HepG2 (cell line): ENCODE results near the gene USP7. TPM values are rescaled to one million over a fixed set of nuclear protein-coding genes. Genes with fewer than 3 reads are reported as not detected.
A peak's percentile ranks its signal among the peaks of the same experiment; 100 is the strongest.

Experiments used
- ETV5 ChIP-seq: IDR thresholded peaks from 2 replicates; pipeline ENCODE4 v1.6.1; 2018; ENCODE audit warnings: missing biosample characterization, missing genetic modification reagents, inconsistent platforms, borderline replicate concordance
- GATAD2A ChIP-seq: IDR thresholded peaks from 2 replicates; pipeline ENCODE4 v1.6.1; 2016
- HOXA9 ChIP-seq: sonication (generic); formaldehyde crosslinking; IDR thresholded peaks from 2 replicates; pipeline ENCODE4 v1.8.1; 2022; ENCODE audit warnings: missing genetic modification reagents, mild to moderate bottlenecking, moderate library complexity, borderline replicate concordance
- KLF15 ChIP-seq: sonication (generic); formaldehyde crosslinking; IDR thresholded peaks from 2 replicates; pipeline ENCODE4 v1.8.1; 2023; ENCODE audit warnings: borderline replicate concordance, mild to moderate bottlenecking, inconsistent platforms, missing genetic modification reagents, mixed read lengths
- MAFG ChIP-seq: sonication (generic); formaldehyde crosslinking; IDR thresholded peaks from 2 replicates; pipeline ENCODE4 v1.5.1; 2020; ENCODE audit warnings: mild to moderate bottlenecking, missing genetic modification reagents
- MTA1 ChIP-seq: sonication (generic); formaldehyde crosslinking; IDR thresholded peaks from 2 replicates; pipeline ENCODE4 v1.4.0; 2020; ENCODE audit warnings: missing genetic modification reagents, mild to moderate bottlenecking, borderline replicate concordance
- RFXANK ChIP-seq: IDR thresholded peaks from 2 replicates; pipeline ENCODE4 v1.6.1; 2016
- SP1 ChIP-seq, 2 experiments: fragments of 450-650 bp in 1 of 2; sonication (generic) in 1 of 2; formaldehyde crosslinking in 1 of 2; IDR thresholded peaks; 2 replicates each; pipeline versions ENCODE4 v1.4.0 to v1.6.1; 2016 to 2020; ENCODE audit warnings: missing genetic modification reagents in 1 of 2
- TAF1 ChIP-seq: sonication (generic); formaldehyde crosslinking; IDR thresholded peaks from 2 replicates; pipeline ENCODE4 v1.4.0; 2020; ENCODE audit warnings: missing genetic modification reagents
- ZKSCAN5 ChIP-seq: sonication (generic); formaldehyde crosslinking; IDR thresholded peaks from 2 replicates; pipeline ENCODE4 v1.5.1; 2020; ENCODE audit warnings: mild to moderate bottlenecking, missing genetic modification reagents
- ZNF263 ChIP-seq: sonication (generic); formaldehyde crosslinking; IDR thresholded peaks from 2 replicates; pipeline ENCODE4 v1.4.0; 2020; ENCODE audit warnings: missing genetic modification reagents
- ZNF614 ChIP-seq: IDR thresholded peaks from 2 replicates; pipeline ENCODE4 v1.6.1; 2018; ENCODE audit warnings: missing biosample characterization, missing genetic modification reagents, inconsistent platforms, borderline replicate concordance
- polyA plus RNA-seq, 8 experiments: library from polyadenylated mRNA; depleted of rRNA in 3 of 8; stranded (reverse) in 7 of 8; unstranded in 1 of 8; fragments of >200 nt; fragmentation: Illumina TruSeq in 4 of 8; extraction: Trizol in 4 of 8; gene quantifications; 2 replicates each; pipeline versions ENCODE4 v1.2.1 to v1.2.3, GENCODE V29; 2011 to 2016; ENCODE audit warnings: low read depth in 4 of 8, missing spikeins in 1 of 8, mixed read lengths in 1 of 8; ENCODE audit not compliant: insufficient read depth in 1 of 8
- total RNA-seq, 5 experiments: library from RNA; depleted of rRNA; stranded (reverse); fragments of >200 nt; fragmentation: Illumina TruSeq; extraction: Trizol; gene quantifications; 2 replicates each; pipeline ENCODE4 v1.2.3, GENCODE V29; 2016; ENCODE audit warnings: low read depth in 1 of 5
- TF ChIP-seq, protein P1 (sequence below): sonication (generic); formaldehyde crosslinking; IDR thresholded peaks from 2 replicates; pipeline ENCODE4 v1.4.0; 2020; ENCODE audit warnings: missing genetic modification reagents
- TF ChIP-seq, protein P2 (sequence below): sonication (generic); formaldehyde crosslinking; IDR thresholded peaks from 2 replicates; pipeline ENCODE4 v1.4.0; 2020; ENCODE audit warnings: missing genetic modification reagents
- TF ChIP-seq, protein P3 (sequence below): sonication (generic); formaldehyde crosslinking; IDR thresholded peaks from 2 replicates; pipeline ENCODE4 v1.8.1; 2023; ENCODE audit warnings: missing genetic modification reagents, inconsistent platforms, borderline replicate concordance
- TF ChIP-seq, protein P4 (sequence below): IDR thresholded peaks from 2 replicates; pipeline ENCODE4 v1.6.1; 2016; ENCODE audit warnings: missing biosample characterization, missing genetic modification reagents, low read depth
- TF ChIP-seq, protein P5 (sequence below): sonication (generic); formaldehyde crosslinking; IDR thresholded peaks from 2 replicates; pipeline ENCODE4 v1.8.0; 2022; ENCODE audit warnings: missing genetic modification reagents, mild to moderate bottlenecking, borderline replicate concordance

USP7 gene
- total and polyA plus RNA-seq, 2 of the 13 experiments (the other 11 are each of a cell fraction or from before 2014, with no cell fraction given), result 52.5 to 173 TPM

DNA sequence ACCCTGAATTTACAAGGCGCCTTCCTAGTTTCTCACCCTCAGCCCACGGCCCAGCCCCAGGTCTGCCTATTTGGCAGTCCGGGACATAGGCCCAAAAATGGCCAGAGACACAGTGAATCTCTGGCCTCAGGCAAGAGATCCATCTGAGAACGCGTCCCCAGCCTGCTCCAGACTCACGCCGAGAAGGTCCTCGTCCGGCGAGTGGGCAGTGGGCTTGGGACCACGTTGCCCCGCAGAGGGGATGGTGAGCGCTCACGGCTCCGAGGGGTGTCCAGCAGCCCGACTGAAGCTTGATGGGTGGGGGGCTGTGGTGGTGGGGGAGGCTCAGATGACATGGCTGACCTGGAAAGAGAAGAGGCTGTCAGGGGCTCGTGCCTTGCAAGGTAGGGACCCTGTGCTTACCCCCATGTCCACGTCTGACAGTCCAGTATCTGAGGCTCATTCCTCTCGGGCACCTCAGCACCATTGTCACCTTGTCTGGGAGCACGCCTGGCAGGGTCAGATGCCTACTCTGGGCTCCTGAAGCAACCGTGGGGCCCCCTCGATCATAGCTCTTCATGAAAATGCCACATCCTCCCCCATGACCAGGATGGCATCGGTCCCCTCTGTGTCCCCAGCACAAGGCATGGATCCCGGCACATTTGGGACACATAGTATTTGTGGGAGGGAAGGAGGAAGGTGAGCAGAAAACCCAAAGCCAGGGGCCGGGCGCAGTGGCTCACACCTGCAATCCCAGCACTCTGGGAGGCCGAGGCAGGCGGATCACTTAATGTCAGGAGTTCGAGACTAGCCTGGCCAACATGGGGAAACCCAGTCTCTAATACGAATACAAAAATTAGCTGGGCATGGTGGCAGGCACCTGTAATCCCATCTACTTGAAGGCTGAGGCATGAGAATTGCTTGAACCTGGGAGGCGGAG is 104.5 kb downstream of the USP7 start (continued):
- TF ChIP-seq, protein P1, sequence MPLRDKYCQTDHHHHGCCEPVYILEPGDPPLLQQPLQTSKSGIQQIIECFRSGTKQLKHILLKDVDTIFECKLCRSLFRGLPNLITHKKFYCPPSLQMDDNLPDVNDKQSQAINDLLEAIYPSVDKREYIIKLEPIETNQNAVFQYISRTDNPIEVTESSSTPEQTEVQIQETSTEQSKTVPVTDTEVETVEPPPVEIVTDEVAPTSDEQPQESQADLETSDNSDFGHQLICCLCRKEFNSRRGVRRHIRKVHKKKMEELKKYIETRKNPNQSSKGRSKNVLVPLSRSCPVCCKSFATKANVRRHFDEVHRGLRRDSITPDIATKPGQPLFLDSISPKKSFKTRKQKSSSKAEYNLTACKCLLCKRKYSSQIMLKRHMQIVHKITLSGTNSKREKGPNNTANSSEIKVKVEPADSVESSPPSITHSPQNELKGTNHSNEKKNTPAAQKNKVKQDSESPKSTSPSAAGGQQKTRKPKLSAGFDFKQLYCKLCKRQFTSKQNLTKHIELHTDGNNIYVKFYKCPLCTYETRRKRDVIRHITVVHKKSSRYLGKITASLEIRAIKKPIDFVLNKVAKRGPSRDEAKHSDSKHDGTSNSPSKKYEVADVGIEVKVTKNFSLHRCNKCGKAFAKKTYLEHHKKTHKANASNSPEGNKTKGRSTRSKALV (CRISPR knock-in tag), result no peak
- 0 out of 2 replicates have a peak, but pooled peaks have one; percentile 33 for TF ChIP-seq ZKSCAN5
- TF ChIP-seq, protein P2, sequence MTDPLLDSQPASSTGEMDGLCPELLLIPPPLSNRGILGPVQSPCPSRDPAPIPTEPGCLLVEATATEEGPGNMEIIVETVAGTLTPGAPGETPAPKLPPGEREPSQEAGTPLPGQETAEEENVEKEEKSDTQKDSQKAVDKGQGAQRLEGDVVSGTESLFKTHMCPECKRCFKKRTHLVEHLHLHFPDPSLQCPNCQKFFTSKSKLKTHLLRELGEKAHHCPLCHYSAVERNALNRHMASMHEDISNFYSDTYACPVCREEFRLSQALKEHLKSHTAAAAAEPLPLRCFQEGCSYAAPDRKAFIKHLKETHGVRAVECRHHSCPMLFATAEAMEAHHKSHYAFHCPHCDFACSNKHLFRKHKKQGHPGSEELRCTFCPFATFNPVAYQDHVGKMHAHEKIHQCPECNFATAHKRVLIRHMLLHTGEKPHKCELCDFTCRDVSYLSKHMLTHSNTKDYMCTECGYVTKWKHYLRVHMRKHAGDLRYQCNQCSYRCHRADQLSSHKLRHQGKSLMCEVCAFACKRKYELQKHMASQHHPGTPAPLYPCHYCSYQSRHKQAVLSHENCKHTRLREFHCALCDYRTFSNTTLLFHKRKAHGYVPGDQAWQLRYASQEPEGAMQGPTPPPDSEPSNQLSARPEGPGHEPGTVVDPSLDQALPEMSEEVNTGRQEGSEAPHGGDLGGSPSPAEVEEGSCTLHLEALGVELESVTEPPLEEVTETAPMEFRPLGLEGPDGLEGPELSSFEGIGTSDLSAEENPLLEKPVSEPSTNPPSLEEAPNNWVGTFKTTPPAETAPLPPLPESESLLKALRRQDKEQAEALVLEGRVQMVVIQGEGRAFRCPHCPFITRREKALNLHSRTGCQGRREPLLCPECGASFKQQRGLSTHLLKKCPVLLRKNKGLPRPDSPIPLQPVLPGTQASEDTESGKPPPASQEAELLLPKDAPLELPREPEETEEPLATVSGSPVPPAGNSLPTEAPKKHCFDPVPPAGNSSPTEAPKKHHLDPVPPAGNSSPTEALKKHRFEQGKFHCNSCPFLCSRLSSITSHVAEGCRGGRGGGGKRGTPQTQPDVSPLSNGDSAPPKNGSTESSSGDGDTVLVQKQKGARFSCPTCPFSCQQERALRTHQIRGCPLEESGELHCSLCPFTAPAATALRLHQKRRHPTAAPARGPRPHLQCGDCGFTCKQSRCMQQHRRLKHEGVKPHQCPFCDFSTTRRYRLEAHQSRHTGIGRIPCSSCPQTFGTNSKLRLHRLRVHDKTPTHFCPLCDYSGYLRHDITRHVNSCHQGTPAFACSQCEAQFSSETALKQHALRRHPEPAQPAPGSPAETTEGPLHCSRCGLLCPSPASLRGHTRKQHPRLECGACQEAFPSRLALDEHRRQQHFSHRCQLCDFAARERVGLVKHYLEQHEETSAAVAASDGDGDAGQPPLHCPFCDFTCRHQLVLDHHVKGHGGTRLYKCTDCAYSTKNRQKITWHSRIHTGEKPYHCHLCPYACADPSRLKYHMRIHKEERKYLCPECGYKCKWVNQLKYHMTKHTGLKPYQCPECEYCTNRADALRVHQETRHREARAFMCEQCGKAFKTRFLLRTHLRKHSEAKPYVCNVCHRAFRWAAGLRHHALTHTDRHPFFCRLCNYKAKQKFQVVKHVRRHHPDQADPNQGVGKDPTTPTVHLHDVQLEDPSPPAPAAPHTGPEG, result no peak
- no peak for TF ChIP-seq HOXA9 (CRISPR knock-in tag)
- no peak for TF ChIP-seq ZNF614 (CRISPR knock-in tag)
- TF ChIP-seq MAFG (CRISPR knock-in tag), result no peak
- TF ChIP-seq ZNF263, result no peak
- no peak for TF ChIP-seq KLF15 (CRISPR knock-in tag)
- no peak for TF ChIP-seq GATAD2A (CRISPR knock-in tag)
- TF ChIP-seq, protein P3, sequence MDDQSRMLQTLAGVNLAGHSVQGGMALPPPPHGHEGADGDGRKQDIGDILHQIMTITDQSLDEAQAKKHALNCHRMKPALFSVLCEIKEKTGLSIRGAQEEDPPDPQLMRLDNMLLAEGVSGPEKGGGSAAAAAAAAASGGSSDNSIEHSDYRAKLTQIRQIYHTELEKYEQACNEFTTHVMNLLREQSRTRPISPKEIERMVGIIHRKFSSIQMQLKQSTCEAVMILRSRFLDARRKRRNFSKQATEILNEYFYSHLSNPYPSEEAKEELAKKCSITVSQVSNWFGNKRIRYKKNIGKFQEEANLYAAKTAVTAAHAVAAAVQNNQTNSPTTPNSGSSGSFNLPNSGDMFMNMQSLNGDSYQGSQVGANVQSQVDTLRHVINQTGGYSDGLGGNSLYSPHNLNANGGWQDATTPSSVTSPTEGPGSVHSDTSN (CRISPR knock-in tag), result no peak
- no peak for TF ChIP-seq RFXANK (CRISPR knock-in tag)
- TF ChIP-seq TAF1 (CRISPR knock-in tag), result no peak
- TF ChIP-seq, protein P4, sequence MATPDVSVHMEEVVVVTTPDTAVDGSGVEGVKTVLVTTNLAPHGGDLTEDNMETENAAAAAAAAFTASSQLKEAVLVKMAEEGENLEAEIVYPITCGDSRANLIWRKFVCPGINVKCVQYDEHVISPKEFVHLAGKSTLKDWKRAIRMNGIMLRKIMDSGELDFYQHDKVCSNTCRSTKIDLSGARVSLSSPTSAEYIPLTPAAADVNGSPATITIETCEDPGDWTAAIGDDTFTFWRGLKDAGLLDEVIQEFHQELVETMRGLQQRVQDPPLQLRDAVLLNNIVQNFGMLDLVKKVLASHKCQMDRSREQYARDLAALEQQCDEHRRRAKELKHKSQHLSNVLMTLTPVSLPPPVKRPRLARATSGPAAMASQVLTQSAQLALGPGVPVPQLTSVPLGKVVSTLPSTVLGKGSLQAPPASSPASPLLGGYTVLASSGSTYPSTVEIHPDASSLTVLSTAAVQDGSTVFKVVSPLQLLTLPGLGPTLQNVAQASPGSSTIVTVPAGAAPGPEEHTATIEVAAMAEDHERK (CRISPR knock-in tag), result no peak
- no peak for TF ChIP-seq MTA1 (CRISPR knock-in tag)
- TF ChIP-seq, protein P5, sequence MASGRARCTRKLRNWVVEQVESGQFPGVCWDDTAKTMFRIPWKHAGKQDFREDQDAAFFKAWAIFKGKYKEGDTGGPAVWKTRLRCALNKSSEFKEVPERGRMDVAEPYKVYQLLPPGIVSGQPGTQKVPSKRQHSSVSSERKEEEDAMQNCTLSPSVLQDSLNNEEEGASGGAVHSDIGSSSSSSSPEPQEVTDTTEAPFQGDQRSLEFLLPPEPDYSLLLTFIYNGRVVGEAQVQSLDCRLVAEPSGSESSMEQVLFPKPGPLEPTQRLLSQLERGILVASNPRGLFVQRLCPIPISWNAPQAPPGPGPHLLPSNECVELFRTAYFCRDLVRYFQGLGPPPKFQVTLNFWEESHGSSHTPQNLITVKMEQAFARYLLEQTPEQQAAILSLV, result 0 out of 2 replicates have a peak, but pooled peaks have one; percentile 13
- TF ChIP-seq SP1 (IDR thresholded peaks at IDR 0.05), result no peak
- no peak for TF ChIP-seq SP1 (CRISPR knock-in tag; IDR thresholded peaks at IDR 0.05)
- TF ChIP-seq ETV5 (CRISPR knock-in tag), result no peak
